Measurements from ENCODE around the gene LRGUK. TPM values are rescaled to one million over a fixed set of nuclear protein-coding genes. Genes with fewer than 3 reads are reported as not detected.

LRGUK gene
- total RNA-seq, 1 experiment from 2014 or later = 0.49 TPM

- no peak overlapping the region for H2AFZ ChIP-seq (ENCODE audit: low read depth, low read length, poor library complexity, severe bottlenecking)
- no peak overlapping the region for H3K27ac ChIP-seq (ENCODE audit: low read depth, low read length)
- TF ChIP-seq CTCF (IDR thresholded peaks at IDR 0.05 in 2 of 3, conservative IDR thresholded peaks at IDR 0.05 in 1 of 3; ENCODE audit: borderline replicate concordance in 1 of 3, insufficient read depth in 1 of 3, low read depth in 2 of 3, low read length in 2 of 3) = no peak
- no peak for TF ChIP-seq FOSL1 (IDR thresholded peaks at IDR 0.05; ENCODE audit: low read depth)
- TF ChIP-seq CBX3 (IDR thresholded peaks at IDR 0.05; ENCODE audit: low read depth) = no peak
- TF ChIP-seq ZNF274 (IDR thresholded peaks at IDR 0.05; ENCODE audit: low read depth, low read length) = no peak
- TF ChIP-seq EZH2 (IDR thresholded peaks at IDR 0.05) = no peak
- no peak for TF ChIP-seq ATF3 (IDR thresholded peaks at IDR 0.05)
- TF ChIP-seq CEBPB (IDR thresholded peaks at IDR 0.05; ENCODE audit: low read depth) = no peak
- TF ChIP-seq EZH2phosphoT487 (IDR thresholded peaks at IDR 0.05; ENCODE audit: borderline replicate concordance) = no peak
- no peak for TF ChIP-seq POLR2A (IDR thresholded peaks at IDR 0.05; ENCODE audit: borderline replicate concordance, extremely low read depth, insufficient read depth, insufficient read length)
- TF ChIP-seq TCF7L2 (IDR thresholded peaks at IDR 0.05; ENCODE audit: borderline replicate concordance, extremely low read depth, insufficient read depth, insufficient read length) = no peak
- TF ChIP-seq SP1 (IDR thresholded peaks at IDR 0.05; ENCODE audit: low read depth) = no peak
- TF ChIP-seq SRF (IDR thresholded peaks at IDR 0.05; ENCODE audit: low read depth) = no peak
- TF ChIP-seq ZBTB33 (IDR thresholded peaks at IDR 0.05; ENCODE audit: extremely low read depth, insufficient replicate concordance, low read length) = no peak
- no peak for TF ChIP-seq REST (IDR thresholded peaks at IDR 0.05; ENCODE audit: low read depth)
- no peak for TF ChIP-seq POLR2AphosphoS5 (IDR thresholded peaks at IDR 0.05; ENCODE audit: low read depth, low read length)
- TF ChIP-seq ZFX (IDR thresholded peaks at IDR 0.05) = no peak
- H3K4me1 ChIP-seq (ENCODE audit: control insufficient read depth in 1 of 2, insufficient read depth in 2 of 2, low read length in 2 of 2) = no peaks in the 10 kb centered on the region
- BruUV-seq (replicated peaks) = no TSS peak
- no peaks in the 10 kb centered on the region for H4K20me1 ChIP-seq (ENCODE audit: insufficient read depth)
- DNase-seq (ENCODE audit: low read depth, low spot score) (no peak), ATAC-seq (no peak)
- intact Hi-C loops (cut with micrococcal nuclease) = no loop called here
- no peaks in the 10 kb centered on the region for H3K9me2 ChIP-seq (ENCODE audit: insufficient read depth)
- CTCF ChIA-PET = no interaction called here
- RAD21 ChIA-PET (ENCODE audit: low non-redundant PET in 1 of 2, low total read pairs in 2 of 2, uncharacterized antibody in 2 of 2, unreplicated experiment in 2 of 2) = no interaction called here
- H3K27me3 ChIP-seq (ENCODE audit: insufficient read depth, low read length) = no peaks in the 10 kb centered on the region
- no peaks in the 10 kb centered on the region for H3K36me3 ChIP-seq (ENCODE audit: control insufficient read depth in 1 of 2, insufficient read depth in 2 of 2, low read length in 2 of 2)
- H3K79me2 ChIP-seq (ENCODE audit: insufficient read depth, low read length) = no peaks in the 10 kb centered on the region
- no peak overlapping the region for H3K4me2 ChIP-seq (ENCODE audit: low read length)
- no peaks in the 10 kb centered on the region for H3K9me3 ChIP-seq (ENCODE audit: control insufficient read depth in 1 of 2, insufficient read depth in 1 of 2, low read depth in 1 of 2, low read length in 2 of 2)
- POLR2A ChIA-PET = no interaction called here
- H3K9ac ChIP-seq (ENCODE audit: low read length) = no peak overlapping the region
- H3K4me3 ChIP-seq (replicated peaks in 1 of 2; ENCODE audit: low read depth in 1 of 2, low read length in 2 of 2) = no peak overlapping the region
These were observed 61.2 kb downstream of the LRGUK start for GRCh38 chr7:134188311-134188710.

Data from HCT116 (cell line).